Measurements from ENCODE around the gene C12orf50.
"Not testable (repeated sequence)": the region's sequence is repeated elsewhere in the genome, so short reads cannot be mapped to it uniquely, and the experiment has no call there.

Gene C12orf50, protein sequence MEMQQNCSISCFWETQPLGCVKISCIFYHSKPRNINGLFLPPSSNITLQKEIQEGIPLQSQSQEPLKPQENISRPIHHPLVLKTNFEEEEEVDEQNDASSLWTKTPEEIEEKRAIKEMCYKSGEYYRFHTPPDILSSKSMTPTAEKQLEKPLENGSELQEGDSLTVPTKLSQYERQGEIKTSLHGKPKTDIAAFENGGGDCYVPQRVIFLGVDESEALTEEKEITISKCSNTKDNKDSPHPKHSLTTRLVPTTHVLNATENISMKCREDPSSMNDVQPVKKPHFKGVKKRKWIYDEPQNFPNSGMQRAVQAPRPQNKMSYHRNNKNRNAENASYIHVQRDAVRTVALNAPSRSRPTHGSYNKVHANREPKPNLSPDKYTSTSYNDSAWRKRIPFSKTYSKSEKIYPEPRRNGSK

DNA sequence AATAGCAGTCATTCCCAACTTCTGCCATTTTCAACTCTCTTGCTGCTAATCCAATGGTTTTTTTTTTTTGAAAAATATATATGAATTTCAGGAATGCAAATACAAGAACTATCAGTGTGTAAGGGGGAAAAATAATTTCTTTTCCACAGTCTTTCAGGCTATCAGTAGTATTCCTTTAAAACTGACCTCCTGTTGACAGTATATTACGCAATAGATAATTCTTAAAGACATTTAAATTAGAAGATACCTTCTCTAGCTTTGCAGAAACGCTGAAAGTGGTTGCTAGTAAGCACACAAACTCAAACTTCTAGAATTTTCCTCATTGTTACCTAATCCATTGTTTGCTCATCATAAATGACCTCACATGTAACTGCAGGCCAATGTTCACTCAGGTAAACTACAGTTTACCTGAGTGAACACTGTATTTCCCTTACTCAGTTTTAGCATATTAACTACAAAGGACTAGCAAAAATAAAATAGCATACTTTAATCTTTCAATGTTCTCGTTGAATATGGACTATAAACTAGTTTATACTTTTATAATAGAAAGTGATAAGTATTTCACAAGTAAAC, at the start of gene C12orf50:
TSS of gene C12orf50 (minus strand) at position 309 of the 573 bp plus-strand sequence. CDS start 2,439 bp downstream, outside the sequence.
- no peak for DNase-seq

DNA sequence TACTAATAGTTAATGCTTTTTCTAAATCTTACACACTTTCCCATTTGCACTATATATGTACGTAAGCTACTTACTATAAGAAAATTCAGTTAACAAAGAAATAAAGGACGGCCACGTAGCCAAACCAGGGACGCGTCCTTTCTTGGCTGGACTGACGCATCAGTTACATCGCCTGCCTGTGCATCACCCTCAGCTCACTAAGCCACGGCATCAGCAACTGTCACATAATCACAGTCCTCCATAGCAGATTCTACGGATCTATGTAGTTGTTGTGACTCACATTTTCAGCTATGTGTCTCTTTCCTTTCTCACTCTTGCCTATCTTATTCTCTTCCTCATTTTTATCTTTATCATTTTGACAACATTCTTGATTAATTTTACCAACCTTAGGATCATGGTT, 38.1 kb upstream of the C12orf50 start:
- DNase-seq: no peak

DNA sequence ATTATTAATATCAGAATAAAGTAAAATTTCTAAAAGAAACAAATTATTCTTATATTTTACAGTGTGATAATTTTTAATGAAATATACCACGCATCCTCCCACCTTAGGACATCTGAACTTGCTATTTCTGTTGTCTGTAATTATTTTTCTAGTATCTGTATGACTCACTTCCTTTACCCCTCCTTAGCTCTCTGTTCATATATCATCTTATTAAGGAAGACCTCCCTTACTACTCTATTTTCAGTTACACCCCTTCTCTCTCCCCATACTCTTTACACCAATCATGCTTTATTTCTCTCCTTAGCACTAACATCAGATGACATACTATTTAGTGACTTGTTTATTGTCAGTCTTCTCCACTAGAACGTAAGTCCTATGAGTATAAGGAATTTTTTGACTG, 34.2 kb upstream of the C12orf50 start:
- DNase-seq: peak in 1 of 2 donors; percentile 22

DNA sequence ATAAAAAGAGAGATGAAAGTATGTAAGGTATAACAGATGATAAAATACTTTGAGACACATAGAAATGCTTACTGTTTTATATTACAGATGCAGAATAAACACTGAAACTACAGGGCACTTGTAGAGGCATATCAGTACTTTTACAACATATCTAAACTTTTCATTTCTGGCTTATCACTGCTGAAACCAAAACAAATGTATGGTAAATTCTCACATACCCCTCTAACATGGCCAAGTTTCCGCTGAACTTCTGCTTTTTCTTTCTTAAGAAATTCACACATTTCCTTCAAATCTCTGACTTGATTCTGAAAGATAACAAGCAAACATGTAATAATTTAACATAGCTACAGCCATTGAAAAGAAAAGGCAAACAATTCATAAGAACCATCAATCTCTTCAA, 33.3 kb upstream of the C12orf50 start:
- peak in 1 of 2 donors; percentile 50 for DNase-seq

DNA sequence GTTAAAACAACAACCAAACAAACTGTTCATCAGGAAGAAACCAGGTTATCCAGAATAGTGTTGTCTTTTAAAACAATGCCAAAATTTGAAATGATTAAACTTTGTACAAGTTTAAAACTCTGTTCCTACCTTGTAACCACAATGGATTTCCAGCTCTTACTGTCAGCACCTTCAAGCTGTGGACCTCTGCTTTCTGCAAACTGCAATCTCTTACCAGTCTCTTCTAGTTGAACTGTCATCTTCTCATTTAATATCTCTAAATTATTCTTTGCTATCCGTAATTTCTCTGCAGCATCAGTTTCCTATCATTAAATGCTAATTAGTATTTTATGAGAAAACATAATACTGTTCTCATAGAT, 29.5 kb upstream of the C12orf50 start:
- DNase-seq: no peak

DNA sequence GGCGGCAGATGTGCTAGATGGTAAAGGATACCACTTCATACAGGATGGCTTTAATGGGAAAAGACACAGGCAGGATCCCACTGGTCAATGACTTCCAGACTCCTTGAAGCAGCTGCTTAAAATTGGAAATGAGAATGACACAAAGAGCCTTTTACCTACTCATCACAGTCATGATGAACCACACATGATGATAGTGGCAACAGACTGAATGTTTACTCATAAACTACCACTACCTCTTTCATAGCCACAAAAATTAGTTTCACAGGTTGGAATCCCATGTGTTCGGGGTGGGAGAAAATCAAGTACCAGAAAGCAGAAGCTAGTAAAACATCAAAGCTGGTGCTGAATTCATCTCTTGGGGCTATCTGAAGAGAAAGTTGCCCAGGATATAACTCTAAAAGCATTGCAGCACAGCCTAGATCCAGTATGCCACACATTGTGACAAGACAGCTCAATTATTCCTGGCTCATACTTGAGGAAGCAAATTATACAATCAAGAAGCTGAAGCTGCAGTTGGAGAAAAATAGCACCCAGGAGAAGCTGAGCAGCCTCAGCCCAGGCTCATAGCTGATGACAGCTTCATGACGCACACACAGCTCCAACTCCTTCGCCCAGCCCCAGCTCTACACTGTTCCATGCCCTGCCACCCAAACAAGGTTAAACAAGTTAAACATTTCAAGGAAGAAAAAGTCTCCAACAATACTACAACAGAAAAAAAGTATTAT, 29.0 kb upstream of the C12orf50 start:
- DNase-seq: no peak

DNA sequence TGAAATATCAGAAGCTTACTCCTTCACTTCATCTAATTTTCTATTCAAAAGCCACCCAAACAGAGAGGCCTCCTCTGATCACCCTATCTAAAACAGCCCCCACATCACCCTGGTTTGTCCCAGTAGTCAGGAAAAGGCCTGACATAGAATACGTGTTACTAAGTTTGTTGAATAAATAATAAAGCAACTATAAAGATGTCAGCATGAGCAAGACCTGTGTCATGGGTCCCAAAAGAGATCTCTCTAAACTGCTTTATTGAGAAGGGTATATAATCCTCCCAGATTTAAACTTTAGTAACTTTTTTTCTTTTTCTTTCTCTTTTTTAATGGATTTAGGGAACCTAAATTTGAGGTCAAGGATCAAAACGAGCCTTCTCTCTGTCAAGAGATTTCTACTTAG, 27.4 kb upstream of the C12orf50 start:
- no peak for DNase-seq

DNA sequence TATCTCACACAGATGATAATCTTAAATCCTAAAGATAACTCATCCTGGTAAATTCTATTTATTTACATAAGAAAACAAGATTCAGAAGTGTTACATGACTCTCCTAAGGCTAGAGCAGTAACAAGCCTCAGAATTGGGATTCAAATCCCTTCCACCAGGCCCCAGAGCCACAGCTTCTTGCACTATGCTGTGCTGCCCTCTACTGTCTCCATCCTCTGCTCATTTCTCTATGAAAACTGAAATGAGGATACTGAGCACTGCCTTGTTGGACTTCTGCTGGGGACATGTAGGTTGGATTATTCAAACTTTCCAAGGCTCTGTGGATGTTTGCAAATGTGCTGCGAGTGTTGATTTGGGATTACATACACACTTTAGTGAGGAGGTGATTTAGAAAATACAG, 23.5 kb upstream of the C12orf50 start:
- peak in 1 of 2 donors; percentile 2 for DNase-seq

GRCh38 chr12:88044035-88044434, 14.8 kb upstream of the C12orf50 start:
- DNase-seq: no peak

DNA sequence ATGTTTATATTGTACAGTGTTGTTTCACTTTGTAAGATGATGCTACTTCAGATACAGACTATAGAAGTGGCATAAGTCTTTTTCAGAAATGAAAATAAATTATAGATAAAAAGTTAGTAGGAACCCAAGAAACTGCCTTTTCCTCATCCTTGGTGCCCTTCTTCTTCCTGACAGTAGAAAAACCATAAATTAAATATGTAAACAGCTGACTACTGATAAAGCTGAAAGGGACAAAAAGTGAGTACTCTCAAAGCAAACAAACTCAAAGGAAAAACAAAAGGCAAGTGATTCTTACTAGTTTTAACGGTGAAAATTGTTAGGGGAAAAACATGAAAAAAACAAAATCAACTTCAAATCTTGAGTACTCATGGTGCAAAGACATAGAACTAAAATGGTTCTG, 8.6 kb upstream of the C12orf50 start:
- no peak for DNase-seq

- DNase-seq: no peak
Measured at GRCh38 chr12:88036353-88036965, 7.3 kb upstream of the C12orf50 start.

DNA sequence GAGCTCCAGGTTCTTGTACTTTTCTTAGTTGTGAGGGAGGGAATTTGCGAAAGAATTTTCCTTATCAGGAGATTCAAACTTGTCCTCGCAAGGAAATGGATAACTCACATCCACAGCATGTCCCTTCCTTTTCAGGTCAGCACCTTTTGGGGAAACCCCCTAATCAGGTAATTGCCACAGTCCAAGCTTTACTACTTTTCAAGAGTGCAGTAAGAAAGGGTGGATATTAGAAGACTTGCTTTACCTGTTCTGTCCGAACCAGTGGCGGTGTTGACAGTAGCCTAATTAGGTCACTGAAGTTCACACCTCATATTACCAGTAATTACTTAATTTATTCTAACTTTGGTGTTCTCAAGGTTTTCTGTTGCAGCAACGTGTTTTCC, 6.7 kb upstream of the C12orf50 start:
- no peak for DNase-seq

GRCh38 chr12:88035271-88035906, 6.2 kb upstream of the C12orf50 start:
- DNase-seq: peak; percentile 29 to 64

DNA sequence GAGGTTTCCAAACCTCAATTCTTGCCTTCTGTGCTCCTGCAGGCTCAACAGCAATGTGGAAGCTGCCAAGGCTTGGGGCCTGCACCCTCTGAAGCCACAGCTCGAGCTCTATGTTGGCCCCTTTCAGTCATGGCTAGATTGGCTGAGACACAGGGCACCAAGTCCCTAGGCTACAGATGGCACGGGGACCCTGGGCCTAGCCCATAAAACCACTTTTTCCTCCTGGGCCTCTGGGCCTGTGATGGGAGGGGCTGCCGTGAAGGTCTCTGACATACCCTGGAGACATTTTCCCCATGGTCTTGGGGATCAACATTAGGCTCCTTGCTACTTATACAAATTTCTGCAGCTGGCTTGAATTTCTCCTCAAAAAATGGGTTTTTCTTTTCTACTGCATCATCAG, 2.0 kb upstream of the C12orf50 start:
- not testable (repeated sequence) for DNase-seq

DNA sequence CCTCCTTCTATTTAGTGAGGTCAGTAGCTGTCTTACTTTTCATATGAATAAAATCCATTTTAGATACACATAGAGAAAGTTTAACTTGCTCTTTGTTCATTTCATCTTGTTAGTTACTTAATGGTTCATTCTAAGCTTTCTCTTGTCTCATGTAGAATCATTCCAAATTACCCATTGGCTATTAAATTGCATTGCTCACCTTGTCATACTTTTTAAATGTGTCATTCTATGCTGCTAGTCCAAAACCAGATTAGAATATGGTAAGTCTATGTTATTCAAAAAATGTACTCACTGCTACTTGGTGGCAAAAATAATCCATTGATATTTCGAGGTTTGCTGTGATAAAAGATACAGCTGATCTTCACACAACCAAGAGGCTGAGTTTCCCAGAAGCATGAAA, 3.0 kb downstream of the C12orf50 start:
- DNase-seq: no peak

GRCh38 chr12:88017964-88018363, 11.2 kb downstream of the C12orf50 start:
- no peak for DNase-seq

GRCh38 chr12:88015825-88016224, 13.4 kb downstream of the C12orf50 start:
- DNase-seq: no peak

DNA sequence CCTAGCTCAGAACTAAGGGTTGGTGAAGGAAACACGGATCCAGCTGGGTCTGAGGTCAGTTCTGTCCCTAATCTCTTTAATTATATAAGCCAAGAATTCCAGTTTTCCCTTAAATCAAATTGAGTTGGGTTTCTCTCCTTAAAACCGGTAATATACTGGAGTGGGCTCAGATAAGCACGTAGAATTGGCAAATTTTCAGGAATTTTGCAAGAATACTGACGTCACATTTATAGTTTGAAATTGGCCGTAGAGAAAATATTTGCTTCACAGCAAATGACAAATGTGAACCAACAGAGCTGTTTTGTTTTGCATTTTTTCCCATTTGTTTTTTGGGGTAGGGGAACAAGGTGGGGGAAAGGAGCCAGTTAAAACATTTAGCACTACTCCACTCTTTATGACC, 17.4 kb downstream of the C12orf50 start:
- DNase-seq: no peak

GRCh38 chr12:88006351-88006750, 22.9 kb downstream of the C12orf50 start:
- no peak for DNase-seq

- no peak for DNase-seq
Measured at GRCh38 chr12:88001327-88001726, 27.9 kb downstream of the C12orf50 start.

GRCh38 chr12:87995581-87996178, 33.5 kb downstream of the C12orf50 start:
- peak in 1 of 2 donors; percentile 58 for DNase-seq

GRCh38 chr12:87991483-87991882, 37.7 kb downstream of the C12orf50 start:
- DNase-seq: no peak

- no peak for DNase-seq
Measured at GRCh38 chr12:87988534-87988933, 40.7 kb downstream of the C12orf50 start.
